HepG2 (cell line): ENCODE data around the gene RARA. TPM values are rescaled to one million over a fixed set of nuclear protein-coding genes. Genes with fewer than 3 reads are reported as not detected.

Experiments used
- ATAC-seq: fragments of 200-7000 bp; cut with Tn5 transposase; 3 replicates; pipeline ENCODE4 v1.9.1; 2020; ENCODE audit warnings: mild to moderate bottlenecking, moderate library complexity
- BruUV-seq: library from RNA; stranded (reverse); fragments of 400-500 nt; replicated peaks from 2 replicates; lab custom pipeline; 2021; lab: Mats Ljungman, UMichigan
- CTCF ChIA-PET: fragments of 300-600 bp; formaldehyde crosslinking; extraction: SDS; loops from one replicate; lab custom pipeline; 2021; ENCODE audit warnings: low total read pairs, inconsistent platforms, low intra/inter-chr PET ratio; lab: Yijun Ruan, JAX
- POLR2A ChIA-PET: fragments of 350-600 bp; sonication (Branson Sonifier 250); formaldehyde crosslinking; loops from one replicate; lab custom pipeline; 2020; ENCODE audit warnings: antibody characterized with exemption, inconsistent platforms; lab: Yijun Ruan, JAX
- DNase-seq: peaks from one replicate; pipeline ENCODE4 v3.0.0-alpha.2; 2015; ENCODE audit warnings: low spot score
- FAIRE-seq: peaks from 3 replicates; lab custom pipeline; 2011; peaks lifted over from hg19 to GRCh38; lab: Jason Lieb, UNC
- H2AFZ ChIP-seq: one replicate; pipeline ENCODE4 v1.6.1; 2011; ENCODE audit warnings: low read length, inconsistent platforms
- H3K27ac ChIP-seq: fragments of 300-600 bp; 3 replicates; pipeline ENCODE4 v1.8.0; 2011; ENCODE audit warnings: mixed run types, mild to moderate bottlenecking, mixed read lengths, low read length, inconsistent platforms; ENCODE audit not compliant: insufficient read depth; ENCODE audit errors: extremely low read length
- H3K27me3 ChIP-seq, 2 experiments: fragments of 200-600 bp in 1 of 2; 2 replicates in 1 of 2; 3 replicates in 1 of 2; pipeline versions ENCODE4 v1.6.0 to v1.8.0; 2011; ENCODE audit warnings: low read length in 2 of 2, mild to moderate bottlenecking in 2 of 2, moderate library complexity in 2 of 2, inconsistent platforms in 1 of 2; ENCODE audit not compliant: insufficient read depth in 2 of 2, control insufficient read depth in 1 of 2
- H3K36me3 ChIP-seq, 2 experiments: fragments of 200-600 bp in 1 of 2; replicated peaks in 1 of 2; 2 replicates in 1 of 2; 3 replicates in 1 of 2; pipeline versions ENCODE4 v1.5.1 to v1.8.0; 2011; ENCODE audit warnings: low read length in 2 of 2, inconsistent platforms in 1 of 2; ENCODE audit not compliant: insufficient read depth in 2 of 2, control insufficient read depth in 1 of 2
- H3K4me1 ChIP-seq: 2 replicates; pipeline ENCODE4 v1.5.1; 2012; ENCODE audit warnings: low read length, inconsistent platforms; ENCODE audit not compliant: insufficient read depth
- H3K4me2 ChIP-seq: 2 replicates; pipeline ENCODE4 v1.6.0; 2011; ENCODE audit warnings: low read depth, low read length, inconsistent platforms
- H3K4me3 ChIP-seq, 3 experiments: fragments of 200-600 bp in 1 of 3; sonication (generic), shearing (Covaris generic) in 1 of 3; replicated peaks in 1 of 3; 2 replicates each; pipeline ENCODE4 v1.5.1; 2011 to 2016; ENCODE audit warnings: low read length in 3 of 3, inconsistent platforms in 2 of 3, low read depth in 2 of 3, mild to moderate bottlenecking in 2 of 3, control low read depth in 1 of 3, mixed read lengths in 1 of 3; ENCODE audit not compliant: insufficient read depth in 1 of 3
- H3K79me2 ChIP-seq: one replicate; pipeline ENCODE4 v1.6.1; 2011; ENCODE audit warnings: low read length, inconsistent platforms; ENCODE audit not compliant: insufficient read depth
- H3K9ac ChIP-seq: 2 replicates; pipeline ENCODE4 v1.6.0; 2011; ENCODE audit warnings: mild to moderate bottlenecking, low read depth, low read length, inconsistent platforms; ENCODE audit not compliant: insufficient read depth
- H3K9me3 ChIP-seq: 2 replicates; pipeline ENCODE4 v1.5.1; 2012; ENCODE audit warnings: mild to moderate bottlenecking, low read length
- H4K20me1 ChIP-seq: 2 replicates; pipeline ENCODE4 v1.6.0; 2011; ENCODE audit warnings: inconsistent platforms, mild to moderate bottlenecking, low read length, moderate library complexity; ENCODE audit not compliant: insufficient read depth
- BCL6 ChIP-seq: IDR thresholded peaks from 2 replicates; pipeline ENCODE4 v1.6.1; 2016; ENCODE audit warnings: missing genetic modification reagents, missing compliant biosample characterization
- BORCS8-MEF2B ChIP-seq: sonication (generic); formaldehyde crosslinking; IDR thresholded peaks from 2 replicates; pipeline ENCODE4 v1.8.0; 2022; ENCODE audit warnings: mild to moderate bottlenecking, missing genetic modification reagents
- GTF3A ChIP-seq: sonication (generic); formaldehyde crosslinking; conservative IDR thresholded peaks from 2 replicates; pipeline ENCODE4 v1.4.0; 2020; ENCODE audit warnings: mild to moderate bottlenecking, missing genetic modification reagents
- HES4 ChIP-seq: sonication (generic); formaldehyde crosslinking; IDR thresholded peaks from 2 replicates; pipeline ENCODE4 v1.9.0; 2021; ENCODE audit warnings: mild to moderate bottlenecking, missing genetic modification reagents, borderline replicate concordance
- JUND ChIP-seq: sonication (generic); formaldehyde crosslinking; IDR thresholded peaks from 2 replicates; pipeline ENCODE4 v1.8.0; 2022; ENCODE audit warnings: mild to moderate bottlenecking, missing genetic modification reagents
- KLF12 ChIP-seq: sonication (generic); formaldehyde crosslinking; IDR thresholded peaks from 2 replicates; pipeline ENCODE4 v1.4.0; 2020; ENCODE audit warnings: missing genetic modification reagents, borderline replicate concordance
- NR2F2 ChIP-seq: IDR thresholded peaks from 2 replicates; pipeline ENCODE4 v1.6.1; 2012; ENCODE audit warnings: low read depth, inconsistent platforms, borderline replicate concordance
- RORA ChIP-seq: sonication (generic); formaldehyde crosslinking; IDR thresholded peaks from 2 replicates; pipeline ENCODE4 v1.5.0; 2020; ENCODE audit warnings: mild to moderate bottlenecking, missing genetic modification reagents, moderate library complexity
- SP2 ChIP-seq: sonication (generic); formaldehyde crosslinking; IDR thresholded peaks from 2 replicates; pipeline ENCODE4 v1.5.1; 2020; ENCODE audit warnings: mild to moderate bottlenecking, missing genetic modification reagents
- YEATS2 ChIP-seq: sonication (generic); formaldehyde crosslinking; IDR thresholded peaks from 2 replicates; pipeline ENCODE4 v1.4.0; 2020; ENCODE audit warnings: missing genetic modification reagents, borderline replicate concordance
- ZNF160 ChIP-seq: sonication (generic); formaldehyde crosslinking; IDR thresholded peaks from 2 replicates; pipeline ENCODE4 v1.8.0; 2022; ENCODE audit warnings: mild to moderate bottlenecking, inconsistent platforms, missing genetic modification reagents
- ZNF24 ChIP-seq: fragments of 450-650 bp; IDR thresholded peaks from 2 replicates; pipeline ENCODE4 v1.6.1; 2017; ENCODE audit warnings: antibody characterized with exemption, mild to moderate bottlenecking
- ZNF350 ChIP-seq: sonication (generic); formaldehyde crosslinking; IDR thresholded peaks from 2 replicates; pipeline ENCODE4 v1.4.0; 2020; ENCODE audit warnings: mild to moderate bottlenecking, low read depth, missing genetic modification reagents, borderline replicate concordance
- ZNF367 ChIP-seq: sonication (generic); formaldehyde crosslinking; IDR thresholded peaks from 2 replicates; pipeline ENCODE4 v1.4.0; 2020; ENCODE audit warnings: missing genetic modification reagents, borderline replicate concordance
- ZNF441 ChIP-seq: sonication (generic); formaldehyde crosslinking; IDR thresholded peaks from 2 replicates; pipeline ENCODE4 v1.7.0; 2021; ENCODE audit warnings: missing genetic modification reagents, borderline replicate concordance
- ZNF547 ChIP-seq: sonication (generic); formaldehyde crosslinking; IDR thresholded peaks from 2 replicates; pipeline ENCODE4 v1.5.1; 2020; ENCODE audit warnings: mild to moderate bottlenecking, missing genetic modification reagents
- ZNF558 ChIP-seq: sonication (generic); formaldehyde crosslinking; IDR thresholded peaks from 2 replicates; pipeline ENCODE4 v1.9.0; 2022; ENCODE audit warnings: mild to moderate bottlenecking, missing genetic modification reagents, borderline replicate concordance
- ZNF569 ChIP-seq: sonication (generic); formaldehyde crosslinking; IDR thresholded peaks from 2 replicates; pipeline ENCODE4 v1.5.0; 2020; ENCODE audit warnings: mild to moderate bottlenecking, missing genetic modification reagents, moderate library complexity, borderline replicate concordance
- ZNF660 ChIP-seq: sonication (generic); formaldehyde crosslinking; IDR thresholded peaks from 2 replicates; pipeline ENCODE4 v1.5.1; 2020; ENCODE audit warnings: mild to moderate bottlenecking, low read depth, missing genetic modification reagents, borderline replicate concordance
- ZNF878 ChIP-seq: sonication (generic); formaldehyde crosslinking; IDR thresholded peaks from 2 replicates; pipeline ENCODE4 v1.8.1; 2023; ENCODE audit warnings: mild to moderate bottlenecking, missing genetic modification reagents, moderate library complexity
- ZSCAN12 ChIP-seq: sonication (generic); formaldehyde crosslinking; IDR thresholded peaks from 2 replicates; pipeline ENCODE4 v1.9.0; 2021; ENCODE audit warnings: mild to moderate bottlenecking, missing genetic modification reagents
- ZSCAN21 ChIP-seq: sonication (generic); formaldehyde crosslinking; IDR thresholded peaks from 2 replicates; pipeline ENCODE4 v1.8.0; 2022; ENCODE audit warnings: mild to moderate bottlenecking, missing genetic modification reagents, moderate library complexity, borderline replicate concordance
- WGBS: methylation state at CpG from one replicate; pipeline ENCODE4 v1.1.6; 2017; ENCODE audit warnings: low lambda C conversion rate; 5-methylcytosine and 5-hydroxymethylcytosine counted together
- in situ Hi-C: cut with HindIII; loops from 2 replicates; pipeline ENCODE4 v1.10.0; 2017; ENCODE audit warnings: low pct_unique_long_range_greater_than_20kb; ENCODE audit not compliant: extremely low pct_ligation_motif_present
- intact Hi-C: fragments of 100-400 bp; cut with micrococcal nuclease; formaldehyde crosslinking; loops from one replicate; pipeline ENCODE4 v1.10.0; 2022; ENCODE audit not compliant: unreplicated experiment
- polyA plus RNA-seq, 8 experiments: library from polyadenylated mRNA; depleted of rRNA in 3 of 8; stranded (reverse) in 7 of 8; unstranded in 1 of 8; fragments of >200 nt; fragmentation: Illumina TruSeq in 4 of 8; extraction: Trizol in 4 of 8; gene quantifications; 2 replicates each; pipeline versions ENCODE4 v1.2.1 to v1.2.3, GENCODE V29; 2011 to 2016; ENCODE audit warnings: low read depth in 4 of 8, missing spikeins in 1 of 8, mixed read lengths in 1 of 8; ENCODE audit not compliant: insufficient read depth in 1 of 8
- total RNA-seq, 5 experiments: library from RNA; depleted of rRNA; stranded (reverse); fragments of >200 nt; fragmentation: Illumina TruSeq; extraction: Trizol; gene quantifications; 2 replicates each; pipeline ENCODE4 v1.2.3, GENCODE V29; 2016; ENCODE audit warnings: low read depth in 1 of 5

Gene RARA
- total and polyA plus RNA-seq, 2 of the 13 experiments (the other 11 are each of a cell fraction or from before 2014, with no cell fraction given): 6.4 to 8.6 TPM

DNA sequence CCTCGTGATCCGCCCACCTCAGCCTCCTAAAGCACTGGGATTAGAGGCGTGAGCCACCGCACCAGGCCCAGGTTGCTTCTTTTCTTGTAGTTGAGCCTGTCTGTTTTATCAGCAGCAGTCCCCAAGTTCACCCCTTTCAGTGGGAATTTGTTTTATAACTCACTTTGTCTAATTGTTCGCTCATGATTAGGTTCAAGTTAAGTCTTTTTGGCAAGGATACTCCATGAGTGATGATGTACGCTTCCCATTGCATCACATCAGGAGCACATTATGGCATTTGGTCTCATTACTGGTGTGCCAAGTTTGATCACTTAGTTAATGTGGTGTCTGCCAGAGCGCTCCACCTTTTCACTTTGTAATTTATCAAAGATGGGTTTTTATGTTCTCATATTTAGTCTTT lies 70.0 kb downstream of the RARA start:
- H4K20me1 ChIP-seq: no peaks in the 10 kb centered on the region
- DNase-seq (no peak), FAIRE-seq (no peak)
- no peak overlapping the region for H2AFZ ChIP-seq
- no peaks in the 10 kb centered on the region for H3K79me2 ChIP-seq
- in situ Hi-C loops (no loop called here), intact Hi-C loops (no loop called here)
- no peak overlapping the region for H3K4me2 ChIP-seq
- peaks cover 26% of the 10 kb centered on the region for H3K4me1 ChIP-seq
- no peak overlapping the region for H3K4me3 ChIP-seq
- ChIA-PET POLR2A (no interaction called here), CTCF (no interaction called here)
- H3K27ac ChIP-seq: no peak overlapping the region
- no peaks in the 10 kb centered on the region for H3K9me3 ChIP-seq
- no peak overlapping the region for H3K9ac ChIP-seq
- TF ChIP-seq GTF3A (CRISPR knock-in tag) (no peak), ZNF569 (CRISPR knock-in tag) (no peak), ZNF24 (no peak), BCL6 (CRISPR knock-in tag) (no peak), ZNF350 (CRISPR knock-in tag) (no peak), ZNF558 (CRISPR knock-in tag) (no peak), JUND (CRISPR knock-in tag) (no peak), NR2F2 (no peak)
- TF ChIP-seq, all 625 proteins: peak for 0
- no TSS peak for BruUV-seq
- ATAC-seq: no peak
- Histone ChIP-seq H3K27me3 (no peaks in the 10 kb centered on the region), H3K36me3 (no peaks in the 10 kb centered on the region)
- 49% methylated on average over 7 of the region's 7 CpGs for WGBS

GRCh38 chr17:40382251-40382650 lies 73.3 kb downstream of the RARA start:
- Histone ChIP-seq H2AFZ (no peak overlapping the region), H3K27me3 (no peaks in the 10 kb centered on the region), H3K4me2 (no peak overlapping the region), H3K79me2 (no peaks in the 10 kb centered on the region), H4K20me1 (no peaks in the 10 kb centered on the region), H3K27ac (no peak overlapping the region), H3K4me1 (peaks cover 26% of the 10 kb centered on the region), H3K9ac (no peak overlapping the region), H3K9me3 (no peaks in the 10 kb centered on the region), H3K4me3 (no peak overlapping the region), H3K36me3 (no peaks in the 10 kb centered on the region)
- ChIA-PET CTCF (interaction anchor here (1.6 kb wide), 1 partner anchor 24 kb away, joined by 4 read pairs; no protein-coding TSS in a partner anchor), POLR2A (no interaction called here)
- in situ Hi-C loops: no loop called here
- DNase-seq (no peak), FAIRE-seq (no peak), ATAC-seq (no peak)
- intact Hi-C loops: no loop called here
- 81% methylated on average over 4 of the region's 4 CpGs for WGBS
- no TSS peak for BruUV-seq
- TF ChIP-seq RORA (CRISPR knock-in tag): no peak
- TF ChIP-seq KLF12 (CRISPR knock-in tag): no peak
- no peak for TF ChIP-seq ZSCAN12
- no peak for TF ChIP-seq SP2 (CRISPR knock-in tag)
- TF ChIP-seq ZNF441 (CRISPR knock-in tag): no peak
- no peak for TF ChIP-seq YEATS2 (CRISPR knock-in tag)
- no peak for TF ChIP-seq ZNF878 (CRISPR knock-in tag)
- no peak for TF ChIP-seq ZNF660 (CRISPR knock-in tag)
- no peak for TF ChIP-seq ZNF547 (CRISPR knock-in tag)
- no peak for TF ChIP-seq ZSCAN21 (CRISPR knock-in tag)
- no peak for TF ChIP-seq ZNF160 (CRISPR knock-in tag)
- TF ChIP-seq BORCS8-MEF2B: no peak
- no peak for TF ChIP-seq HES4
- no peak for TF ChIP-seq ZNF367 (CRISPR knock-in tag)
